Measurements from ENCODE around the gene LCN12. TPM values are rescaled to one million over a fixed set of nuclear protein-coding genes. Genes with fewer than 3 reads are reported as not detected.

LCN12 gene
- total RNA-seq, 2 donors from 2014 or later: 6.5 to 8.6 TPM

- intact Hi-C loops (cut with DNase I): no loop called here
- Histone ChIP-seq H3K9me3 (no peaks in the 10 kb centered on the region), H3K36me3 (no peaks in the 10 kb centered on the region), H3K4me1 (no peaks in the 10 kb centered on the region), H3K27ac (peak overlapping the region; percentile 30), H3K4me3 (no peak overlapping the region), H3K9ac (ENCODE audit: low read depth in 2 of 2, low read length in 2 of 2) (peak overlapping the region; percentile 16 to 26), H3K27me3 (no peaks in the 10 kb centered on the region)
- TF ChIP-seq, protein P1, sequence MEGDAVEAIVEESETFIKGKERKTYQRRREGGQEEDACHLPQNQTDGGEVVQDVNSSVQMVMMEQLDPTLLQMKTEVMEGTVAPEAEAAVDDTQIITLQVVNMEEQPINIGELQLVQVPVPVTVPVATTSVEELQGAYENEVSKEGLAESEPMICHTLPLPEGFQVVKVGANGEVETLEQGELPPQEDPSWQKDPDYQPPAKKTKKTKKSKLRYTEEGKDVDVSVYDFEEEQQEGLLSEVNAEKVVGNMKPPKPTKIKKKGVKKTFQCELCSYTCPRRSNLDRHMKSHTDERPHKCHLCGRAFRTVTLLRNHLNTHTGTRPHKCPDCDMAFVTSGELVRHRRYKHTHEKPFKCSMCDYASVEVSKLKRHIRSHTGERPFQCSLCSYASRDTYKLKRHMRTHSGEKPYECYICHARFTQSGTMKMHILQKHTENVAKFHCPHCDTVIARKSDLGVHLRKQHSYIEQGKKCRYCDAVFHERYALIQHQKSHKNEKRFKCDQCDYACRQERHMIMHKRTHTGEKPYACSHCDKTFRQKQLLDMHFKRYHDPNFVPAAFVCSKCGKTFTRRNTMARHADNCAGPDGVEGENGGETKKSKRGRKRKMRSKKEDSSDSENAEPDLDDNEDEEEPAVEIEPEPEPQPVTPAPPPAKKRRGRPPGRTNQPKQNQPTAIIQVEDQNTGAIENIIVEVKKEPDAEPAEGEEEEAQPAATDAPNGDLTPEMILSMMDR (IDR thresholded peaks at IDR 0.05): no peak
- DNase-seq: peak; percentile 88
Observed at GRCh38 chr9:136964171-136964689, 12.2 kb downstream of the LCN12 start.

DNA sequence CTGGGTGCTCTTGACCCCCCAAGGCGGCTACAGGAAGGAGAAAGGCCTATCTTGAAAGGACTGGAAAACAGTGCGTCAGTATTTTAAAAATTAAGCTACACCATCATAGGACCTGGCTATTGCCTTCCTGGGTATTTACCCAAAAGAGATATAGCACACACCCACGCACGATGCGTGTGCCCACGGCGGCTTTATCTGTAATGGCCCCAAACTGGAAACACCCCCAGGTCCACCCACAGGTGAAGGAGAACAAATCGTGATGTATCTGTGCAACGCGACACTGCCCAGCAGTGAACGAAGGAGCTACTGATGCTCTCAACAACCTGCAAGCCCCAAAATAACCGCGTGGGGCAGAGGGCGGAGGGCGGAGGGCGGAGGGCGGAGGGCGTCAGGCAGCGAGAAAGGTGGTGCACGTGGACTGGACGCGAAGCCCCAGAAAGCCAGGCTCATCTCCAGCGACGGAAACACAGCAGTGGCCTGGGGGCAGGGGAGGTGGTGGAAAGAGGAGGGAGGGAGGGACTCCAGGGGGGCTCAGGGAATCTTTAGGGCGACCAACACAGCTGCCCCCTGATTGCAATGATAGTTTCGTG lies 12.9 kb downstream of the LCN12 start:
- Histone ChIP-seq H3K4me3 (no peak overlapping the region), H3K27me3 (no peaks in the 10 kb centered on the region), H3K9me3 (no peaks in the 10 kb centered on the region), H3K4me1 (no peaks in the 10 kb centered on the region), H3K36me3 (no peaks in the 10 kb centered on the region), H3K9ac (ENCODE audit: low read depth in 2 of 2, low read length in 2 of 2) (peak overlapping the region in 1 of 2 donors; percentile 16), H3K27ac (peak overlapping the region; percentile 30)
- intact Hi-C loops (cut with DNase I): no loop called here
- DNase-seq: no peak
- TF ChIP-seq, protein P1 (IDR thresholded peaks at IDR 0.05): no peak

GRCh38 chr9:136965771-136966484 lies 13.9 kb downstream of the LCN12 start:
- Histone ChIP-seq H3K27ac (no peak overlapping the region), H3K4me3 (no peak overlapping the region), H3K4me1 (no peaks in the 10 kb centered on the region), H3K36me3 (no peaks in the 10 kb centered on the region), H3K9me3 (no peaks in the 10 kb centered on the region), H3K27me3 (no peaks in the 10 kb centered on the region), H3K9ac (ENCODE audit: low read depth in 2 of 2, low read length in 2 of 2) (no peak overlapping the region)
- TF ChIP-seq, protein P1 (IDR thresholded peaks at IDR 0.05): no peak
- intact Hi-C loops (cut with DNase I): no loop called here
- no peak for DNase-seq

- Histone ChIP-seq H3K4me1 (no peaks in the 10 kb centered on the region), H3K9me3 (no peaks in the 10 kb centered on the region), H3K4me3 (no peak overlapping the region), H3K9ac (ENCODE audit: low read depth in 2 of 2, low read length in 2 of 2) (no peak overlapping the region), H3K36me3 (no peaks in the 10 kb centered on the region), H3K27me3 (no peaks in the 10 kb centered on the region), H3K27ac (no peak overlapping the region)
- intact Hi-C loops (cut with DNase I): no loop called here
- TF ChIP-seq, protein P1 (IDR thresholded peaks at IDR 0.05): no peak
- no peak for DNase-seq
Observed at GRCh38 chr9:136968333-136969127, 16.5 kb downstream of the LCN12 start.

GRCh38 chr9:136969150-136969549 lies 17.1 kb downstream of the LCN12 start:
- Histone ChIP-seq H3K4me3 (no peak overlapping the region), H3K27me3 (no peaks in the 10 kb centered on the region), H3K27ac (no peak overlapping the region), H3K9me3 (no peaks in the 10 kb centered on the region), H3K4me1 (no peaks in the 10 kb centered on the region), H3K9ac (ENCODE audit: low read depth in 2 of 2, low read length in 2 of 2) (no peak overlapping the region), H3K36me3 (no peaks in the 10 kb centered on the region)
- DNase-seq: no peak
- TF ChIP-seq, protein P1 (IDR thresholded peaks at IDR 0.05): no peak
- intact Hi-C loops (cut with DNase I): no loop called here

Data from colonic mucosa (tissue), 4 donors.